HG03175 (cell line): ENCODE data around the gene MYT1.
"Not testable (repeated sequence)": the region's sequence is repeated elsewhere in the genome, so short reads cannot be mapped to it uniquely, and the experiment has no call there.

ENCODE experiments used
- ATAC-seq: cut with Tn5 transposase; IDR thresholded peaks from one replicate; pipeline ENCODE4 v1.9.1; 2021; ENCODE audit warnings: mild to moderate bottlenecking, moderate library complexity; ENCODE audit not compliant: unreplicated experiment

Gene MYT1

GRCh38 chr20:64164123-64164836, at the start of gene MYT1:
MYT1 (plus strand) TSS chr20:64164452; CDS start chr20:64198862, 34,410 bp downstream.
- ATAC-seq, result no peak

GRCh38 chr20:64115171-64115911, 48.9 kb upstream of the MYT1 start:
- ATAC-seq, result no peak

- ATAC-seq, result no peak
Observed at GRCh38 chr20:64116016-64116415, 48.2 kb upstream of the MYT1 start.

GRCh38 chr20:64116541-64117431, 47.5 kb upstream of the MYT1 start:
- no peak for ATAC-seq

- not testable (repeated sequence) for ATAC-seq
Observed at GRCh38 chr20:64117432-64117777, 46.8 kb upstream of the MYT1 start.

- no peak for ATAC-seq
Observed at GRCh38 chr20:64119301-64119680, 45.0 kb upstream of the MYT1 start.

GRCh38 chr20:64119681-64120341, 44.4 kb upstream of the MYT1 start:
- no peak for ATAC-seq

- no peak for ATAC-seq
Observed at GRCh38 chr20:64121586-64121985, 42.7 kb upstream of the MYT1 start.

- ATAC-seq, result not testable (repeated sequence)
Observed at GRCh38 chr20:64122927-64123326, 41.3 kb upstream of the MYT1 start.

- not testable (repeated sequence) for ATAC-seq
Observed at GRCh38 chr20:64123517-64123916, 40.7 kb upstream of the MYT1 start.

- no peak for ATAC-seq
Observed at GRCh38 chr20:64129146-64129782, 35.0 kb upstream of the MYT1 start.

GRCh38 chr20:64130271-64130670, 34.0 kb upstream of the MYT1 start:
- ATAC-seq, result no peak

- ATAC-seq, result no peak
Observed at GRCh38 chr20:64130876-64131275, 33.4 kb upstream of the MYT1 start.

- no peak for ATAC-seq
Observed at GRCh38 chr20:64131406-64131805, 32.8 kb upstream of the MYT1 start.

- no peak for ATAC-seq
Observed at GRCh38 chr20:64133951-64134407, 30.3 kb upstream of the MYT1 start.

GRCh38 chr20:64134744-64135143, 29.5 kb upstream of the MYT1 start:
- not testable (repeated sequence) for ATAC-seq

GRCh38 chr20:64136004-64136710, 28.1 kb upstream of the MYT1 start:
- no peak for ATAC-seq

GRCh38 chr20:64137598-64138031, 26.6 kb upstream of the MYT1 start:
- ATAC-seq, result no peak

- no peak for ATAC-seq
Observed at GRCh38 chr20:64138276-64138815, 25.9 kb upstream of the MYT1 start.
